Endothelial cell of umbilical vein (primary cell): ENCODE results near the gene YWHAE. TPM values are rescaled to one million over a fixed set of nuclear protein-coding genes. Genes with fewer than 3 reads are reported as not detected.

Experiments used
- BruUV-seq: library from RNA; stranded (reverse); fragments of 400-500 nt; replicated peaks from 2 replicates; lab custom pipeline; 2021; lab: Mats Ljungman, UMichigan
- CTCF ChIA-PET: fragments of 300-600, 350-600 bp; sonication (Branson Sonifier 250); formaldehyde crosslinking; loops from one replicate; lab custom pipeline; 2021; ENCODE audit warnings: antibody characterized with exemption, inconsistent platforms; lab: Charles Lee
- POLR2A ChIA-PET: fragments of 300-600, 350-600 bp; sonication (Branson Sonifier 250); formaldehyde crosslinking; loops from one replicate; lab custom pipeline; 2021; ENCODE audit warnings: antibody characterized with exemption, inconsistent platforms; lab: Charles Lee
- DNase-seq: peaks from one replicate; pipeline ENCODE4 v3.0.0-alpha.2; 2011; ENCODE audit warnings: low read depth, low spot score
- FAIRE-seq: peaks from 2 replicates; lab custom pipeline; 2011; peaks lifted over from hg19 to GRCh38; lab: Jason Lieb, UNC
- H2AFZ ChIP-seq: 2 replicates; pipeline ENCODE4 v1.6.0; 2012; ENCODE audit warnings: low read depth, low read length, control low read depth, inconsistent platforms
- H3K27ac ChIP-seq: 2 replicates; pipeline ENCODE4 v1.5.1; 2011; ENCODE audit warnings: low read depth, mild to moderate bottlenecking, control low read depth, low read length, moderate library complexity; ENCODE audit not compliant: insufficient read depth
- H3K27me3 ChIP-seq, 2 experiments: 2 replicates each; pipeline versions ENCODE4 v1.6.0 to v1.6.1; 2011; ENCODE audit warnings: low read length in 2 of 2, mixed read lengths in 1 of 2; ENCODE audit not compliant: control insufficient read depth in 2 of 2, insufficient read depth in 2 of 2
- H3K36me3 ChIP-seq, 2 experiments: 2 replicates in 1 of 2; 3 replicates in 1 of 2; pipeline ENCODE4 v1.5.1; 2011; ENCODE audit warnings: low read length in 2 of 2, mild to moderate bottlenecking in 1 of 2, moderate library complexity in 1 of 2; ENCODE audit not compliant: control insufficient read depth in 2 of 2, insufficient read depth in 2 of 2; ENCODE audit errors: extremely low read depth in 1 of 2
- H3K4me1 ChIP-seq: 3 replicates; pipeline ENCODE4 v1.5.1; 2011; ENCODE audit warnings: mild to moderate bottlenecking, low read length; ENCODE audit not compliant: control insufficient read depth, insufficient read depth; ENCODE audit errors: extremely low read depth
- H3K4me2 ChIP-seq: 2 replicates; pipeline ENCODE4 v1.6.1; 2011; ENCODE audit warnings: low read length, control low read depth, mixed read lengths; ENCODE audit not compliant: insufficient read depth
- H3K4me3 ChIP-seq, 3 experiments: fragments of 200-600 bp in 1 of 3; sonication (generic), shearing (Covaris generic) in 1 of 3; replicated peaks in 1 of 3; 2 replicates each; pipeline ENCODE4 v1.5.1; 2011 to 2016; ENCODE audit warnings: control low read depth in 3 of 3, low read length in 3 of 3, mild to moderate bottlenecking in 2 of 3, inconsistent platforms in 1 of 3, low read depth in 1 of 3, moderate library complexity in 1 of 3; ENCODE audit not compliant: insufficient read depth in 1 of 3
- H3K79me2 ChIP-seq: 2 replicates; pipeline ENCODE4 v1.6.0; 2012; ENCODE audit warnings: low read length, inconsistent platforms; ENCODE audit not compliant: control insufficient read depth, insufficient read depth
- H3K9ac ChIP-seq: replicated peaks from 2 replicates; pipeline ENCODE3; 2011; ENCODE audit warnings: low read length, control low read depth; ENCODE audit not compliant: insufficient read depth; ENCODE audit errors: extremely low read depth
- H3K9me1 ChIP-seq: replicated peaks from 3 replicates; pipeline ENCODE4 v1.6.0; 2011; ENCODE audit warnings: mild to moderate bottlenecking, low read length; ENCODE audit not compliant: control insufficient read depth, insufficient read depth; ENCODE audit errors: extremely low read depth
- H3K9me3 ChIP-seq: replicated peaks from 2 replicates; pipeline ENCODE4 v1.5.1; 2012; ENCODE audit warnings: low read length, inconsistent platforms; ENCODE audit not compliant: control insufficient read depth, insufficient read depth
- H4K20me1 ChIP-seq: replicated peaks from 2 replicates; pipeline ENCODE3; 2011; ENCODE audit warnings: mild to moderate bottlenecking, low read length; ENCODE audit not compliant: control insufficient read depth, insufficient read depth; ENCODE audit errors: extremely low read depth
- EZH2 ChIP-seq: IDR thresholded peaks from 2 replicates; pipeline ENCODE4 v1.6.1; 2012; ENCODE audit warnings: borderline replicate concordance, low read depth, mild to moderate bottlenecking, moderate library complexity, low read length, inconsistent platforms; ENCODE audit not compliant: severe bottlenecking
- FOS ChIP-seq: IDR thresholded peaks from 2 replicates; pipeline ENCODE4 v1.6.1; 2011; ENCODE audit warnings: mild to moderate bottlenecking, low read length, moderate library complexity, borderline replicate concordance; ENCODE audit not compliant: insufficient read depth
- GATA2 ChIP-seq: IDR thresholded peaks from 2 replicates; pipeline ENCODE4 v1.7.0; 2011; ENCODE audit warnings: low read depth, mild to moderate bottlenecking, moderate library complexity, mixed read lengths, low read length; ENCODE audit not compliant: insufficient read length, insufficient read depth
- JUN ChIP-seq: IDR thresholded peaks from 2 replicates; pipeline ENCODE4 v1.6.1; 2011; ENCODE audit warnings: borderline replicate concordance, low read depth; ENCODE audit not compliant: insufficient read length, insufficient read depth
- MYC ChIP-seq: IDR thresholded peaks from one replicate; pipeline ENCODE4 v1.6.1; 2011; ENCODE audit warnings: mild to moderate bottlenecking, low read depth, low read length
- POLR2A ChIP-seq: IDR thresholded peaks from 2 replicates; pipeline ENCODE4 v1.6.1; 2012; ENCODE audit warnings: low read depth, mild to moderate bottlenecking, control low read depth, low read length
- POLR2AphosphoS5 ChIP-seq: IDR thresholded peaks from 2 replicates; pipeline ENCODE4 v1.6.1; 2012; ENCODE audit warnings: low read depth, mild to moderate bottlenecking, control low read depth, low read length, moderate library complexity; ENCODE audit not compliant: insufficient read depth
- dilution Hi-C: fragments of 300-500 bp; cut with MboI; formaldehyde crosslinking; loops from one replicate; pipeline ENCODE4 v1.15.0; 2019; ENCODE audit warnings: low sequenced_read_pairs; ENCODE audit not compliant: extremely low pct_ligation_motif_present
- intact Hi-C: fragments of 100-400 bp; cut with micrococcal nuclease; formaldehyde crosslinking; loops from one replicate; pipeline ENCODE4 v1.10.0; 2022
- polyA plus RNA-seq, 4 experiments: library from polyadenylated mRNA; depleted of rRNA in 3 of 4; stranded (reverse) in 3 of 4; unstranded in 1 of 4; fragments of >200 nt; gene quantifications; 2 replicates each; pipeline versions ENCODE4 v1.2.1 to v1.2.3, GENCODE V29; 2011 to 2012; ENCODE audit warnings: missing spikeins in 1 of 4
- total RNA-seq: library from RNA; stranded (reverse); gene quantifications from 2 replicates; pipeline ENCODE4 v1.2.3, GENCODE V29; 2021
- TF ChIP-seq, protein P1 (sequence below): IDR thresholded peaks from 2 replicates; pipeline ENCODE4 v1.6.1; 2011; ENCODE audit not compliant: insufficient read depth, insufficient read length
- TF ChIP-seq, protein P2 (sequence below), 2 donors: IDR thresholded peaks; 1 replicate in 1 of 2; 2 replicates in 1 of 2; pipeline ENCODE4 v1.5.1; 2011; ENCODE audit warnings: low read length in 2 of 2, mild to moderate bottlenecking in 2 of 2, moderate library complexity in 2 of 2, control low read depth in 1 of 2, inconsistent platforms in 1 of 2, low read depth in 1 of 2; ENCODE audit not compliant: insufficient read depth in 1 of 2; ENCODE audit errors: extremely low read depth in 1 of 2

Gene YWHAE
- total and polyA plus RNA-seq, 2 donors (not counting 3 experiments of a cell fraction or from before 2014, with no cell fraction given) = 396 to 819 TPM

DNA sequence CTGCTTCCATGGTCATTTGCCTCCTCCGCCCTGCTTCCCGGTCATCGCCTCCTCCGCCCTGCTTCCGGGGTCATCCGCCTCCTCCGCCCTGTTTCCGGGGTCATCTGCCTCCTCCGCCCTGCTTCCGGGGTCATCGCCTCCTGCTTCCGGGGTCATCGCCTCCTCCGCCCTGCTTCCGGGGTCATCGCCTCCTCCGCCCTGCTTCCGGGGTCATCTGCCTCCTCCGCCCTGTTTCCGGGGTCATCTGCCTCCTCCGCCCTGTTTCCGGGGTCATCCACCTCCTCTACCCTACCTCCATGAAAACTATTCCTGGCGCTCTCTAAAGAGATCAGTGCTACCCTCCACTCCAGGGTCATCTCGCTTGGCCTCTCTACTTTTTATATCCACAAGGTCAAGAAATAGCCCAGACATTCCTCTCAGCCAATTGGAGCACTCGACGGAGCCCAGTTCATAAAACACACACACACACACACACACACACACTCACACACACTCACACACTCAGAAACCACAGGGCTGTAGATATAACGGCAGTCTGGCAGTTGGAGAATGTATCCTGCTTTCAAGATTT, 75.7 kb downstream of the YWHAE start:
- Histone ChIP-seq H3K4me2 (no peak overlapping the region), H3K4me3 (no peak overlapping the region), H3K4me1 (no peaks in the 10 kb centered on the region), H4K20me1 (no peaks in the 10 kb centered on the region), H3K9me1 (no peaks in the 10 kb centered on the region), H3K9ac (no peak overlapping the region), H3K79me2 (no peaks in the 10 kb centered on the region), H2AFZ (no peak overlapping the region), H3K27me3 (no peaks in the 10 kb centered on the region), H3K36me3 (no peaks in the 10 kb centered on the region), H3K27ac (no peak overlapping the region), H3K9me3 (no peaks in the 10 kb centered on the region)
- CTCF ChIA-PET = interaction anchor here (0.6 kb wide), 1 partner anchor 8 kb away, joined by 3 read pairs; no protein-coding TSS in a partner anchor
- TF ChIP-seq POLR2AphosphoS5 (no peak), FOS (no peak), MYC (no peak), POLR2A (no peak), EZH2 (no peak), JUN (no peak), GATA2 (no peak)
- TF ChIP-seq, protein P1, sequence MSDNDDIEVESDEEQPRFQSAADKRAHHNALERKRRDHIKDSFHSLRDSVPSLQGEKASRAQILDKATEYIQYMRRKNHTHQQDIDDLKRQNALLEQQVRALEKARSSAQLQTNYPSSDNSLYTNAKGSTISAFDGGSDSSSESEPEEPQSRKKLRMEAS = no peak
- TF ChIP-seq, protein P2, sequence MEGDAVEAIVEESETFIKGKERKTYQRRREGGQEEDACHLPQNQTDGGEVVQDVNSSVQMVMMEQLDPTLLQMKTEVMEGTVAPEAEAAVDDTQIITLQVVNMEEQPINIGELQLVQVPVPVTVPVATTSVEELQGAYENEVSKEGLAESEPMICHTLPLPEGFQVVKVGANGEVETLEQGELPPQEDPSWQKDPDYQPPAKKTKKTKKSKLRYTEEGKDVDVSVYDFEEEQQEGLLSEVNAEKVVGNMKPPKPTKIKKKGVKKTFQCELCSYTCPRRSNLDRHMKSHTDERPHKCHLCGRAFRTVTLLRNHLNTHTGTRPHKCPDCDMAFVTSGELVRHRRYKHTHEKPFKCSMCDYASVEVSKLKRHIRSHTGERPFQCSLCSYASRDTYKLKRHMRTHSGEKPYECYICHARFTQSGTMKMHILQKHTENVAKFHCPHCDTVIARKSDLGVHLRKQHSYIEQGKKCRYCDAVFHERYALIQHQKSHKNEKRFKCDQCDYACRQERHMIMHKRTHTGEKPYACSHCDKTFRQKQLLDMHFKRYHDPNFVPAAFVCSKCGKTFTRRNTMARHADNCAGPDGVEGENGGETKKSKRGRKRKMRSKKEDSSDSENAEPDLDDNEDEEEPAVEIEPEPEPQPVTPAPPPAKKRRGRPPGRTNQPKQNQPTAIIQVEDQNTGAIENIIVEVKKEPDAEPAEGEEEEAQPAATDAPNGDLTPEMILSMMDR (IDR thresholded peaks at IDR 0.05; ENCODE audit: extremely low read depth in 1 of 2, insufficient read depth in 1 of 2, low read depth in 1 of 2, low read length in 2 of 2) = no peak
- DNase-seq (no peak), FAIRE-seq (no peak)
- POLR2A ChIA-PET = no interaction called here
- BruUV-seq = no TSS peak
- dilution Hi-C loops = no loop called here
- intact Hi-C loops = no loop called here
